ENCODE measurements around the gene C2orf92. TPM values are rescaled to one million over a fixed set of nuclear protein-coding genes. Genes with fewer than 3 reads are reported as not detected.

Gene C2orf92
- total RNA-seq, 1 donor from 2014 or later = 20.0 TPM

DNA sequence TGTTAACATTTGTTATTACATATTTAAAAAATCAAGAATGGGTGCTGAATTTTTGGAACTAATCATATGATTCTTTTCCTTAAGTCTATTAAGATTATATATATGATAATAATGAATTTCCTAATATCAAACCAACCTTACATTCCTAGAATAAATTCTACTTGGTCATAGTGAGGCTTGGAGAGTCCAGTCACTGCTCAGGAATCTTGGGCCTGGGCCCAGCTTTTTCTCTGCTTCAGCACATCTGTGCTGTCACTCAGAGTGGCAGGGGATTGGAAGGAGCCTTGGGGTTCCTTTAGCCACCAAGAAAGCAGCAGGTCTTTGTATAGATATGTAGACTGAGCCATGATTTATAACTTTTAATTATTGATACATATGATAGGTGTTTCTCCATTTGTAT is 24.0 kb downstream of the C2orf92 start:
- H3K27me3 Mint-ChIP-seq (ENCODE audit: low read depth) = no peaks in the 10 kb centered on the region
- no peak for DNase-seq (ENCODE audit: low spot score in 2 of 2, unreplicated experiment in 2 of 2)
- TF ChIP-seq, protein P1, sequence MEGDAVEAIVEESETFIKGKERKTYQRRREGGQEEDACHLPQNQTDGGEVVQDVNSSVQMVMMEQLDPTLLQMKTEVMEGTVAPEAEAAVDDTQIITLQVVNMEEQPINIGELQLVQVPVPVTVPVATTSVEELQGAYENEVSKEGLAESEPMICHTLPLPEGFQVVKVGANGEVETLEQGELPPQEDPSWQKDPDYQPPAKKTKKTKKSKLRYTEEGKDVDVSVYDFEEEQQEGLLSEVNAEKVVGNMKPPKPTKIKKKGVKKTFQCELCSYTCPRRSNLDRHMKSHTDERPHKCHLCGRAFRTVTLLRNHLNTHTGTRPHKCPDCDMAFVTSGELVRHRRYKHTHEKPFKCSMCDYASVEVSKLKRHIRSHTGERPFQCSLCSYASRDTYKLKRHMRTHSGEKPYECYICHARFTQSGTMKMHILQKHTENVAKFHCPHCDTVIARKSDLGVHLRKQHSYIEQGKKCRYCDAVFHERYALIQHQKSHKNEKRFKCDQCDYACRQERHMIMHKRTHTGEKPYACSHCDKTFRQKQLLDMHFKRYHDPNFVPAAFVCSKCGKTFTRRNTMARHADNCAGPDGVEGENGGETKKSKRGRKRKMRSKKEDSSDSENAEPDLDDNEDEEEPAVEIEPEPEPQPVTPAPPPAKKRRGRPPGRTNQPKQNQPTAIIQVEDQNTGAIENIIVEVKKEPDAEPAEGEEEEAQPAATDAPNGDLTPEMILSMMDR (IDR thresholded peaks at IDR 0.05; ENCODE audit: unreplicated experiment) = no peak
- H3K4me3 Mint-ChIP-seq = no peak overlapping the region
- H3K4me1 Mint-ChIP-seq = peaks cover 25% of the 10 kb centered on the region
- H3K27ac Mint-ChIP-seq = no peak overlapping the region
- no peaks in the 10 kb centered on the region for H3K36me3 Mint-ChIP-seq
- H3K9me3 Mint-ChIP-seq = peaks cover 9% of the 10 kb centered on the region

DNA sequence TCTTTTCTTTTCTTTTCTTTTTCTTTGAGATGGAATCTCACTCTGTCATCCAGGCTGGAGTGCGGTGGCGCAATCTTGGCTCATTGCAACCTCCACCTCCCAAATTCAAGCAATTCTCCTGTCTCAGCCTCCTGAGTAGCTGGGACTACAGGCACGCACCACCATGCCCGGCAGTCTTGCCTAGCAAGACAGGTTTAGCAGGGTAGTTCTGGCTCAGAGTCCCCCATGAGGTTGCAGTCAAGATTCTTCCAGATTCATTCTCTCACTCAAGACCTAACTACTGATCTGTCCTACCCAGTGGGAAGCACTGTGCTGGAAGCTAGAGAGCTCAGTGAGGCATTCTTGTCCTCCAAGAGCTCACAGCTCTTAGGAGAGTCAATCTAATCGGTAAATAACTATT is 26.2 kb downstream of the C2orf92 start:
- Mint-ChIP-seq H3K27ac (peak overlapping the region; percentile 24), H3K4me3 (no peak overlapping the region), H3K9me3 (peaks cover 9% of the 10 kb centered on the region), H3K36me3 (no peaks in the 10 kb centered on the region), H3K4me1 (peaks cover 22% of the 10 kb centered on the region), H3K27me3 (ENCODE audit: low read depth) (no peaks in the 10 kb centered on the region)
- TF ChIP-seq, protein P1 (IDR thresholded peaks at IDR 0.05; ENCODE audit: unreplicated experiment) = no peak
- peak in 1 of 2 experiments; percentile 9 for DNase-seq (ENCODE audit: low spot score in 2 of 2, unreplicated experiment in 2 of 2)

DNA sequence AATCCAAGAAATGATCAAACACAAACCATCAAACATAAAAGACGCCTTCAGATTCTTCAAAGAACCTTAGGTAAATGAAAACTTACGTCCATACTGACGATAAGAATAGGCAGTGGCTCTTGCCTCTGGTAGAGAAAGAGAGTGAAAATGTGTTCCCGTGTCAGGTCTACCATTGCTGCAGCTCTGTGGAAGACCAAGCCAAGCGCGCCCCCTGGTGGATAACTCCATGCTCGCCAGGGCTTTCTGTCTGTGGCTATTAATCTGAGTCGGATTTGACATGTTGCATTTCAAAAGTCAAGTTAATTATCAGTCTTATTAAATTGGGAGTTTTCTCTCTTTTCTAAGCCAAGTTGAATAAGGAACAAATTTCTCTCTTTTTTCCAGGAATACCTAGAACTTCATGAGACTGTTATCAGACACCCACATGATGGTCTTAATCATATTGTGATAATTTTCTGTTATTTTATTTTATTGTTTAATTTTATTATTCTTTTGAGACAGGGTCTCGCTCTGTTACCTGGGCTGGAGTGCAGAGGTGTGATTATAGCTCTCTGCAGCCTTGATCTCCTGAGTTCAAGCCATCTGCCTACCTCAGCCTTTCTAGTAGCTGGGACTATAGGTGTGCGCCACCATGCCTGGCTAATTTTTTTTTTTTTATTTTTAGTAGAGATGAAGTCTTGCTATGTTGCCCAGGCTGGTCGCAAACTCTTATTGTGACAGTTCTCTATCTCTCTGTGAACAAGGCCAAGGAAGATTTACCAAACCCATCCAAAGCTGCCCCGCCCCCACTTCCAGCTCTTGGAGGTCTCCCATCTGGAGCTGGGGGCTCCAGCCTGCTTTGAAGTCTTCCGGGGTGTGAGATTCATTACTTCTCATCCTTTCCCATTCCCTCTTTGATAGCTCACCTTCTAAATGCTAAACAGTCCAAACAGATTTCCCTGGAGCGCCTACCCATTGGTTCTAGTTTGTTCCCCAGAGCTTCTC is 28.0 kb downstream of the C2orf92 start:
- Mint-ChIP-seq H3K9me3 (peaks cover 9% of the 10 kb centered on the region), H3K4me1 (peaks cover 15% of the 10 kb centered on the region), H3K36me3 (no peaks in the 10 kb centered on the region), H3K27me3 (ENCODE audit: low read depth) (no peaks in the 10 kb centered on the region), H3K4me3 (peak overlapping the region; percentile 2), H3K27ac (no peak overlapping the region)
- peak; percentile 80 to 92 for DNase-seq (ENCODE audit: low spot score in 2 of 2, unreplicated experiment in 2 of 2)
- TF ChIP-seq, protein P1 (IDR thresholded peaks at IDR 0.05; ENCODE audit: unreplicated experiment) = peak; percentile 98

DNA sequence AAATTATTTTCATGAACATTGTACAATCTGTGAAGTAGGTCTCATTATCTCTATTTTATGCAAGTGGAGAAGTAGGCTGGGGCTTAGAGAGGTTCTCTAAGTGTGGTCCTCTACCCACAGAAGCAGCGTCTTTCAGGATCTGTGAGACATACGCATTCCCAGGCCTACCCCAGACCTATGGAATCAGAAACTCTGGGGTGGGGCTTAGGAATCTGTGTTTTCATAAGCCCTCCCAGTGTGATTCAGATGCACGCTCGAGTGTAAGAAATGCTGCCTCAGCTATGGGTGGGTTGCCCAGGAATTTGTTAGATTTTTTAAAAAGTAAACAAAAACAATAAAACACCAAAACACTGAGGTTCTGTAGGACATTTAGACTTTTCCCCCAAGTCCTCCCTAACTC is 29.0 kb downstream of the C2orf92 start:
- H3K36me3 Mint-ChIP-seq = no peaks in the 10 kb centered on the region
- peaks cover 15% of the 10 kb centered on the region for H3K4me1 Mint-ChIP-seq
- H3K4me3 Mint-ChIP-seq = no peak overlapping the region
- TF ChIP-seq, protein P1 (IDR thresholded peaks at IDR 0.05; ENCODE audit: unreplicated experiment) = no peak
- H3K27ac Mint-ChIP-seq = no peak overlapping the region
- H3K9me3 Mint-ChIP-seq = peaks cover 3% of the 10 kb centered on the region
- peak in 1 of 2 experiments; percentile 9 for DNase-seq (ENCODE audit: low spot score in 2 of 2, unreplicated experiment in 2 of 2)
- H3K27me3 Mint-ChIP-seq (ENCODE audit: low read depth) = no peaks in the 10 kb centered on the region

DNA sequence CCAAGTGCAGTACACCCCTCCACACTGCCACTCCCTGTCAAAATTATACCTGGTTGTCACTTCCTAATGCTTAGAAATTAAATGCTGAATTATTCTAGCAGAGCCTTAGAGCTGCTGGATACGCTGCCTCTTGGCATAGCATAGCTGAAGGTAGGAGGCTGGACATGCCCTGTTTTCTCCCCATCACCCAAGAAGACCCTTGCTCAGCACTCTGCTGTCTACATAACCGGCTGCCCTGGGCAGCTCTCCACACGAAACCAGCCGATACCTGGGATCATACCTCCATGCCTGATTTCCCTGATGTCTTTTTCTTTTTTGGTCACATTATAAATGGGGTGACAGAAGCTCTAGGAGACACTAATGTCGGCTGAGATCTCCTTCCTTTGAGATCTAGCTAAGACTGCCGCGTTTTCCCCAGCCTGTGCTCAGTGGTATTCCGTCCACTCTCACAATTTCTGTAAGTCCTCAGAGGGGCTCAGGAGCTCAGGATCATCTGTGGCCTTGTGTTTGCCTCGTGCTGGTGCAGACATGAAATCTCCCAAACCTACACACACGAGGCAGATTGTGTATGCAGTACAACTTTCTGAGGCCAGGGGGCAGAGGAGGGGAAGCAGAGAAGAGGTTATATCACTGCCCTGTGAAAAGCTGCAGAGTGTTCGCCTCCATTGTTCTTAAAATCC is 30.4 kb downstream of the C2orf92 start:
- DNase-seq (ENCODE audit: low spot score in 2 of 2, unreplicated experiment in 2 of 2) = peak in 1 of 2 experiments; percentile 67
- Mint-ChIP-seq H3K9me3 (no peaks in the 10 kb centered on the region), H3K27me3 (ENCODE audit: low read depth) (no peaks in the 10 kb centered on the region), H3K27ac (no peak overlapping the region), H3K4me1 (peaks cover 15% of the 10 kb centered on the region), H3K36me3 (no peaks in the 10 kb centered on the region), H3K4me3 (no peak overlapping the region)
- TF ChIP-seq, protein P1 (IDR thresholded peaks at IDR 0.05; ENCODE audit: unreplicated experiment) = peak; percentile 75
